HepG2 (cell line): ENCODE results near the gene TRIM31. TPM values are rescaled to one million over a fixed set of nuclear protein-coding genes. Genes with fewer than 3 reads are reported as not detected.
A peak's percentile ranks its signal among the peaks of the same experiment; 100 is the strongest.

Experiments used
- ADNP ChIP-seq: sonication (generic); formaldehyde crosslinking; IDR thresholded peaks from 2 replicates; pipeline ENCODE4 v1.4.0; 2020; ENCODE audit warnings: missing genetic modification reagents
- ATF7-NPFF ChIP-seq: sonication (generic); formaldehyde crosslinking; IDR thresholded peaks from 2 replicates; pipeline ENCODE4 v1.8.1; 2023; ENCODE audit warnings: mild to moderate bottlenecking, low read depth, missing genetic modification reagents, moderate library complexity
- CC2D1A ChIP-seq: sonication (generic); formaldehyde crosslinking; IDR thresholded peaks from 2 replicates; pipeline ENCODE4 v1.8.1; 2023; ENCODE audit warnings: mild to moderate bottlenecking, missing genetic modification reagents
- ERF ChIP-seq: IDR thresholded peaks from 2 replicates; pipeline ENCODE4 v1.6.1; 2018; ENCODE audit warnings: missing biosample characterization, missing genetic modification reagents
- HOXA7 ChIP-seq: sonication (generic); formaldehyde crosslinking; IDR thresholded peaks from 2 replicates; pipeline ENCODE4 v1.8.1; 2022; ENCODE audit warnings: mild to moderate bottlenecking, missing genetic modification reagents, moderate library complexity
- MAFK ChIP-seq, 2 experiments: IDR thresholded peaks in 1 of 2; conservative IDR thresholded peaks in 1 of 2; 2 replicates each; pipeline ENCODE4 v1.6.1; 2011; ENCODE audit warnings: improper control_type of control experiment in 2 of 2, low read length in 2 of 2
- PCBP2 ChIP-seq: fragments of 200-400 bp; formaldehyde crosslinking; optimal IDR thresholded peaks from 2 replicates; pipeline ENCODE3; 2018; ENCODE audit warnings: low read length, low read depth; ENCODE audit not compliant: poor library complexity, severe bottlenecking
- PTBP1 ChIP-seq: fragments of 200-400 bp; formaldehyde crosslinking; IDR thresholded peaks from 2 replicates; pipeline ENCODE4 v1.6.1; 2018; ENCODE audit warnings: low read length, low read depth; ENCODE audit not compliant: poor library complexity, severe bottlenecking
- RARA ChIP-seq: IDR thresholded peaks from 2 replicates; pipeline ENCODE4 v1.6.1; 2016; ENCODE audit warnings: missing genetic modification reagents, missing compliant biosample characterization
- YEATS2 ChIP-seq: sonication (generic); formaldehyde crosslinking; IDR thresholded peaks from 2 replicates; pipeline ENCODE4 v1.4.0; 2020; ENCODE audit warnings: missing genetic modification reagents, borderline replicate concordance
- ZNF282 ChIP-seq: fragments of 450-650 bp; IDR thresholded peaks from 2 replicates; pipeline ENCODE4 v1.6.1; 2018; ENCODE audit not compliant: partially characterized antibody
- ZNF382 ChIP-seq: sonication (generic); formaldehyde crosslinking; IDR thresholded peaks from 2 replicates; pipeline ENCODE4 v1.5.0; 2020; ENCODE audit warnings: missing genetic modification reagents, mild to moderate bottlenecking, borderline replicate concordance
- ZSCAN20 ChIP-seq: sonication (generic); formaldehyde crosslinking; IDR thresholded peaks from 2 replicates; pipeline ENCODE4 v1.4.0; 2020; ENCODE audit warnings: missing genetic modification reagents, mild to moderate bottlenecking, borderline replicate concordance
- polyA plus RNA-seq, 8 experiments: library from polyadenylated mRNA; depleted of rRNA in 3 of 8; stranded (reverse) in 7 of 8; unstranded in 1 of 8; fragments of >200 nt; fragmentation: Illumina TruSeq in 4 of 8; extraction: Trizol in 4 of 8; gene quantifications; 2 replicates each; pipeline versions ENCODE4 v1.2.1 to v1.2.3, GENCODE V29; 2011 to 2016; ENCODE audit warnings: low read depth in 4 of 8, missing spikeins in 1 of 8, mixed read lengths in 1 of 8; ENCODE audit not compliant: insufficient read depth in 1 of 8
- total RNA-seq, 5 experiments: library from RNA; depleted of rRNA; stranded (reverse); fragments of >200 nt; fragmentation: Illumina TruSeq; extraction: Trizol; gene quantifications; 2 replicates each; pipeline ENCODE4 v1.2.3, GENCODE V29; 2016; ENCODE audit warnings: low read depth in 1 of 5
- TF ChIP-seq, protein P1 (sequence below): sonication (generic); formaldehyde crosslinking; IDR thresholded peaks from 2 replicates; pipeline ENCODE4 v1.5.0; 2020; ENCODE audit warnings: missing genetic modification reagents, mild to moderate bottlenecking, borderline replicate concordance
- TF ChIP-seq, protein P2 (sequence below): sonication (generic); formaldehyde crosslinking; IDR thresholded peaks from 2 replicates; pipeline ENCODE4 v1.4.0; 2020; ENCODE audit warnings: missing genetic modification reagents
- TF ChIP-seq, protein P3 (sequence below): sonication (generic); formaldehyde crosslinking; conservative IDR thresholded peaks from 2 replicates; pipeline ENCODE4 v1.5.0; 2020; ENCODE audit warnings: missing genetic modification reagents
- TF ChIP-seq, protein P4 (sequence below): sonication (generic); formaldehyde crosslinking; IDR thresholded peaks from 2 replicates; pipeline ENCODE4 v1.8.0; 2022; ENCODE audit warnings: missing genetic modification reagents, low read depth, mild to moderate bottlenecking, borderline replicate concordance
- TF ChIP-seq, protein P5 (sequence below): sonication (generic); formaldehyde crosslinking; IDR thresholded peaks from 2 replicates; pipeline ENCODE4 v1.5.0; 2020; ENCODE audit warnings: missing genetic modification reagents, mild to moderate bottlenecking, borderline replicate concordance
- TF ChIP-seq, protein P6 (sequence below): sonication (generic); formaldehyde crosslinking; IDR thresholded peaks from 2 replicates; pipeline ENCODE4 v1.5.0; 2020; ENCODE audit warnings: missing genetic modification reagents, mild to moderate bottlenecking, borderline replicate concordance
- TF ChIP-seq, protein P7 (sequence below): sonication (generic); formaldehyde crosslinking; IDR thresholded peaks from 2 replicates; pipeline ENCODE4 v1.4.0; 2020; ENCODE audit warnings: missing genetic modification reagents

Gene TRIM31
- total and polyA plus RNA-seq, 2 of the 13 experiments (the other 11 are each of a cell fraction or from before 2014, with no cell fraction given) = 0.13 to 0.51 TPM

DNA sequence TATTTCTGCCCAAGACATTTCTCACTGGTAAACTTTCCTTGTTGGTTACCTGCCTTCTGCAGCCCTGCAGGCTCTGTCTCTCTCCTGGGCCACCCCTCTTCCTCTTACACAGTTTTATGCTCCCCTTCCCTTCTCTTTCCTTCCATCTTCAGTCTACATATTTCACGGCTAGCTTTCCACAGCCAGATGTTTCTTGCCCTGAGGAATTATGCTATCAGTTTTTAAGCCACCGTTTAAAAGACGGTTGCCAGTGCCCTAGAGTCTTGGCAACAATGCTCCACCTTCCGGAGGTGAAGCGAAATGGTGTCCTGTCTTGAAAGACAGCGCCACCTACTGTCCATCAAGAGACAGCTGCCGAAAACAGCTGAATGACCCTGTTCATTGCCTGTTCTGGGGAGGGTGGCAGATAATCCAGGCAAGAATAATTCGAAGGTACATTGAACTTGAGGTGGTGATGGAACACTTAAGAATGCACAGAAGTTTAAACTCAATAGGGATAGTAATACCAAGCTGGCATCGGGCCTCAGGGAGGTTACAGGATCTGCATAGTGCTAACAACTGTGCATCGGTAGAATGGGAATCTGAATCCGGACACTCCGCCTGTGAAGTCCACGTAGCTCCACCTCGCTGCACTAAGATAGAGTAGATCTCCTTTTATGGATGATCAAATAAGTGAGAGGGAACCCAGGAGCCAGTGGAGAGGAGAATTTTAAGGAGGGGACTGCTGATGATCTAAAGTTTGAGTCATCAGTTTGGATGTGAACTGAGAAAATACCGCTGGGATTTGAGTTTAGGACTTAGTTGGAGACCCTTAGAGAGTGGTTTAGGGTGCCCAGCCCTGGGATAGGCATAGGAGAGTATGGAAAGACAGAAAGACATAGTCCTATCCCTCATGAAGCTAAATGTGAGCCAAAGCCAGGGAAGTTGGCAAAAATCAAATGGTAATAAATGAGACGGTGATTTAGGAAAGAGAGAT lies 18.3 kb upstream of the TRIM31 start (continued):
- TF ChIP-seq, protein P1, sequence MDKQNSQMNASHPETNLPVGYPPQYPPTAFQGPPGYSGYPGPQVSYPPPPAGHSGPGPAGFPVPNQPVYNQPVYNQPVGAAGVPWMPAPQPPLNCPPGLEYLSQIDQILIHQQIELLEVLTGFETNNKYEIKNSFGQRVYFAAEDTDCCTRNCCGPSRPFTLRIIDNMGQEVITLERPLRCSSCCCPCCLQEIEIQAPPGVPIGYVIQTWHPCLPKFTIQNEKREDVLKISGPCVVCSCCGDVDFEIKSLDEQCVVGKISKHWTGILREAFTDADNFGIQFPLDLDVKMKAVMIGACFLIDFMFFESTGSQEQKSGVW (CRISPR knock-in tag) = no peak
- TF ChIP-seq, protein P2, sequence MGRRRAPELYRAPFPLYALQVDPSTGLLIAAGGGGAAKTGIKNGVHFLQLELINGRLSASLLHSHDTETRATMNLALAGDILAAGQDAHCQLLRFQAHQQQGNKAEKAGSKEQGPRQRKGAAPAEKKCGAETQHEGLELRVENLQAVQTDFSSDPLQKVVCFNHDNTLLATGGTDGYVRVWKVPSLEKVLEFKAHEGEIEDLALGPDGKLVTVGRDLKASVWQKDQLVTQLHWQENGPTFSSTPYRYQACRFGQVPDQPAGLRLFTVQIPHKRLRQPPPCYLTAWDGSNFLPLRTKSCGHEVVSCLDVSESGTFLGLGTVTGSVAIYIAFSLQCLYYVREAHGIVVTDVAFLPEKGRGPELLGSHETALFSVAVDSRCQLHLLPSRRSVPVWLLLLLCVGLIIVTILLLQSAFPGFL (CRISPR knock-in tag) = no peak
- TF ChIP-seq PCBP2 = no peak
- no peak for TF ChIP-seq ZNF282
- no peak for TF ChIP-seq CC2D1A (CRISPR knock-in tag)
- no peak for TF ChIP-seq ADNP (CRISPR knock-in tag)
- TF ChIP-seq, protein P3, sequence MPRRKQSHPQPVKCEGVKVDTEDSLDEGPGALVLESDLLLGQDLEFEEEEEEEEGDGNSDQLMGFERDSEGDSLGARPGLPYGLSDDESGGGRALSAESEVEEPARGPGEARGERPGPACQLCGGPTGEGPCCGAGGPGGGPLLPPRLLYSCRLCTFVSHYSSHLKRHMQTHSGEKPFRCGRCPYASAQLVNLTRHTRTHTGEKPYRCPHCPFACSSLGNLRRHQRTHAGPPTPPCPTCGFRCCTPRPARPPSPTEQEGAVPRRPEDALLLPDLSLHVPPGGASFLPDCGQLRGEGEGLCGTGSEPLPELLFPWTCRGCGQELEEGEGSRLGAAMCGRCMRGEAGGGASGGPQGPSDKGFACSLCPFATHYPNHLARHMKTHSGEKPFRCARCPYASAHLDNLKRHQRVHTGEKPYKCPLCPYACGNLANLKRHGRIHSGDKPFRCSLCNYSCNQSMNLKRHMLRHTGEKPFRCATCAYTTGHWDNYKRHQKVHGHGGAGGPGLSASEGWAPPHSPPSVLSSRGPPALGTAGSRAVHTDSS (CRISPR knock-in tag) = no peak
- TF ChIP-seq HOXA7 (CRISPR knock-in tag) = no peak
- 0 out of 2 replicates have a peak, but pooled peaks have one; percentile 32 for TF ChIP-seq RARA
- no peak for TF ChIP-seq PTBP1
- no peak for TF ChIP-seq ZSCAN20 (CRISPR knock-in tag)
- TF ChIP-seq, protein P4, sequence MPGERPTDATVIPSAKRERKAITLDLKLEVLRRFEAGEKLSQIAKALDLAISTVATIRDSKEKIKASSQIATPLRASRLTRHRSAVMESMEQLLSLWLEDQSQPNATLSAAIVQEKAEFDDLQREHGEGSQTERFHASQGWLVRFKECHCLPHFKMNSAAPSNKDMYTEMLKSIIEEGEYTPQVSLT (CRISPR knock-in tag) = no peak
- TF ChIP-seq, protein P5, sequence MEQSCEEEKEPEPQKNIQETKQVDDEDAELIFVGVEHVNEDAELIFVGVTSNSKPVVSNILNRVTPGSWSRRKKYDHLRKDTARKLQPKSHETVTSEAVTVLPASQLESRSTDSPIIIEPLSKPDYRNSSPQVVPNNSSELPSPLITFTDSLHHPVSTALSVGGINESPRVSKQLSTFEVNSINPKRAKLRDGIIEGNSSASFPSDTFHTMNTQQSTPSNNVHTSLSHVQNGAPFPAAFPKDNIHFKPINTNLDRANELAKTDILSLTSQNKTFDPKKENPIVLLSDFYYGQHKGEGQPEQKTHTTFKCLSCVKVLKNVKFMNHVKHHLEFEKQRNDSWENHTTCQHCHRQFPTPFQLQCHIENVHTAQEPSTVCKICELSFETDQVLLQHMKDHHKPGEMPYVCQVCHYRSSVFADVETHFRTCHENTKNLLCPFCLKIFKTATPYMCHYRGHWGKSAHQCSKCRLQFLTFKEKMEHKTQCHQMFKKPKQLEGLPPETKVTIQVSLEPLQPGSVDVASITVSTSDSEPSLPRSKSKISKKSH (CRISPR knock-in tag) = no peak
- TF ChIP-seq, protein P6, sequence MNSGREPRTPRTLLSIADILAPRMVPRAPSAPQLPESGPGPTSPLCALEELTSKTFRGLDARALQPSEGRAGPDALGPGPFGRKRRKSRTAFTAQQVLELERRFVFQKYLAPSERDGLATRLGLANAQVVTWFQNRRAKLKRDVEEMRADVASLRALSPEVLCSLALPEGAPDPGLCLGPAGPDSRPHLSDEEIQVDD (CRISPR knock-in tag) = no peak
- TF ChIP-seq ZNF382 (CRISPR knock-in tag) = no peak
- TF ChIP-seq YEATS2 (CRISPR knock-in tag) = peak; percentile 68; the same call in 1 of the 2 replicates
- TF ChIP-seq, protein P7, sequence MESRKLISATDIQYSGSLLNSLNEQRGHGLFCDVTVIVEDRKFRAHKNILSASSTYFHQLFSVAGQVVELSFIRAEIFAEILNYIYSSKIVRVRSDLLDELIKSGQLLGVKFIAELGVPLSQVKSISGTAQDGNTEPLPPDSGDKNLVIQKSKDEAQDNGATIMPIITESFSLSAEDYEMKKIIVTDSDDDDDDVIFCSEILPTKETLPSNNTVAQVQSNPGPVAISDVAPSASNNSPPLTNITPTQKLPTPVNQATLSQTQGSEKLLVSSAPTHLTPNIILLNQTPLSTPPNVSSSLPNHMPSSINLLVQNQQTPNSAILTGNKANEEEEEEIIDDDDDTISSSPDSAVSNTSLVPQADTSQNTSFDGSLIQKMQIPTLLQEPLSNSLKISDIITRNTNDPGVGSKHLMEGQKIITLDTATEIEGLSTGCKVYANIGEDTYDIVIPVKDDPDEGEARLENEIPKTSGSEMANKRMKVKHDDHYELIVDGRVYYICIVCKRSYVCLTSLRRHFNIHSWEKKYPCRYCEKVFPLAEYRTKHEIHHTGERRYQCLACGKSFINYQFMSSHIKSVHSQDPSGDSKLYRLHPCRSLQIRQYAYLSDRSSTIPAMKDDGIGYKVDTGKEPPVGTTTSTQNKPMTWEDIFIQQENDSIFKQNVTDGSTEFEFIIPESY (CRISPR knock-in tag) = peak; percentile 83
- no peak for TF ChIP-seq ATF7-NPFF (CRISPR knock-in tag)
- no peak for TF ChIP-seq MAFK (conservative IDR thresholded peaks at IDR 0.05 in 1 of 2, IDR thresholded peaks at IDR 0.05 in 1 of 2; ENCODE audit: low read length in 2 of 2)
- TF ChIP-seq ERF (CRISPR knock-in tag) = peak; percentile 95
